NCI-H748 treated with DMSO at 0.1 percent for 48 hours (cell line): ENCODE results near the gene ARHGEF2.

Experiments
- DNase-seq: peaks from one replicate; lab custom pipeline; 2025; lab: John Stamatoyannopoulos, UW

Gene ARHGEF2

DNA sequence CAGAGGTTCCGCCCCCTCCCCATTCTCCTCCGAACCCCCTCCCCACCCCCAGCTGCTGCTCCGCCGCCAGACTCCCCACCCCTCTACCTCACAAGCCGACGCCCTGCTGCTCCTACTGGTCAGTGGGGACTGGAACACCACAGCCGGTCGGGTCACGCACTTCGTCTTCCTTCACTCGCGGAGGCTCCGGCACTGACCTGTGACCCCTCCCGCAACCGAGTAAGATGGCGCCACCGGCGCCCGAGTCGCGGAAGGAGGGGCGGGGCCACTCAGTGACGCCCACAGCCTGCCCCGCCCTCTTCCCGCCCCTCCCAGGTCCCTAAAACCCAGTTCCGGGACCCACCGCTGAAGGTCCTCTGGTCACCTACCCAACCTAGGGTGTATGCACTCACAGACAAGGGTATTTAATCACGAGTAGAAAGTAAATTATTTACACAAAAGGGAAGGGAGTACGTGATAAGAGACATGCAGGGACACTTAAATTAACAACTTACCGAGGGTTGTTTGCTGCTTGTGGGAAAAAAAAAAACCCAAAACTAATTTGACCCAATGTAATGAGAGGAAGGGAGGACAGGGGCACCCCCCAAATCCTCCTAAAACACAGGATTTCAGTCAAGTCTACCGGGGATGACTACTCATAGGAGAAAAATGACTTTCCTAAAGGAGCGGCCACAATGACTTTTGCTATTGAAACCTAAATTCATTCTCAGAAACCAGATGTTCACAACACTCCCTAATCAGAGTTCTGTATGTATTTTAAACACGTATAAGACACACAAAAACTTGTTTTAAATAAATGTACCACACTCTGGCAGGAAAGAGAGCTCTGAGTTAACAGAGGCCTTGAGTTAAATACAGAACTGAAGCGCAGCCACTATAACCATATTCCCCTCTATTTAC, 66.9 kb downstream of the ARHGEF2 start, which contains the start of gene RIT1:
Gene RIT1, minus strand, starts transcription at position 194 of the 900 bp plus-strand sequence. CDS start 588 bp downstream, outside the sequence.
- DNase-seq = peak; percentile 74

- DNase-seq = peak; percentile 18
Observed at GRCh38 chr1:155910621-155911121, 67.7 kb downstream of the ARHGEF2 start.

DNA sequence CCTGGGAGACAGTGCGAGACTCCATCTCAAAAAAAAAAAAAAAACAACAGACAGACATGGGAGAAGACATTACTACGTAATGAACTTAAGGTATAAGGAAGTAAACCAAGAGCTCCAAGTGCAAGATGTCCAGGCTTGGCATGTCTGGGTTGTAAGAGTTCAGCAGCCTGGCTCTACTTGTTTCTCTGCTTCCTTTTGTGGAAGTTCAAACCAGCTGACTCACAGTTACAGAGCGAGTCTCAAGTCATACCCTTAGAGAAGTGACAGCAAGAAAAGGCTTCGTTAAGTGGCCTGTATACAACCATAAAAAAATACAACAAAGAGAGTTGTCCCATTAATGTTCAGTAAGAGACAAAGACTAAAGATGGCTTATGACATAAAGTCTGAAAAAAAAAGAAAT, 68.5 kb downstream of the ARHGEF2 start:
- DNase-seq = no peak

GRCh38 chr1:155904261-155904660, 74.1 kb downstream of the ARHGEF2 start:
- no peak for DNase-seq

DNA sequence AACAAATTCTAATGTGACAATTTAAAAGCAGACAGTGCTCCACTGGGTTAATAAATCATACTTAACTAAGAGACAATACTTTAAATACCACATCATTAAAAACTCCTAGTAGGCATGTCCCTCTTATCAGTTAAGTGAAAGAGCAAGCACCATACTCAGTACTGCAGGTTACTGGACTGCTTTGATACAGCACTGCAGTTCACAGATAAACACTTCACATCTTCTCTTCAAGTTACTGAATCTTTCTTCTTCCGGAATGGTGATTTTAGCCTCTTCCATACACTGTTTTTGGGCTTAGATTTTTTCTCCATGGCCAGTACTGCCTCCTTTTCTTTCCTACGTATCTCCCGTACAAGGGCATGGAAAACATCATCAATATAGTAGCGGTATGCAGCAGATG, 78.2 kb downstream of the ARHGEF2 start:
- no peak for DNase-seq

DNA sequence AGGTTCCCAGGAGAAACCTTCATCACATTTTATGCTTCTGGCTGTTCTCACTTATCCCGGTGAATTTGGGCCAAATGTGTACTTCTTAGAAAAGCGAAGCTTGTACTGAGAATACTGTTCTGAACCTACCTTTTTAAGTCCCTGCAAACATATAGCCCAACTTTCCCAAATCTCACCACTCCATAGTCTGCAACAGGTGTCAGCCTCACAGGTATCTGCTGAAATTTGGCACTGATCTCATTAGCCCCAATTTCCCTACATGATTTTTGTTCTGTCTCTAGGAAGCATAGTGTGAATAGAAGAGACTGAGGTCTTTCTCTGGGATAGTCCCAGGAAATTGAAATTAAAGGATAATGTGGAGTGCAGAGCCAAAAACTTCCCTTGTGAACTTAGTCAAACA, 78.7 kb downstream of the ARHGEF2 start:
- no peak for DNase-seq

DNA sequence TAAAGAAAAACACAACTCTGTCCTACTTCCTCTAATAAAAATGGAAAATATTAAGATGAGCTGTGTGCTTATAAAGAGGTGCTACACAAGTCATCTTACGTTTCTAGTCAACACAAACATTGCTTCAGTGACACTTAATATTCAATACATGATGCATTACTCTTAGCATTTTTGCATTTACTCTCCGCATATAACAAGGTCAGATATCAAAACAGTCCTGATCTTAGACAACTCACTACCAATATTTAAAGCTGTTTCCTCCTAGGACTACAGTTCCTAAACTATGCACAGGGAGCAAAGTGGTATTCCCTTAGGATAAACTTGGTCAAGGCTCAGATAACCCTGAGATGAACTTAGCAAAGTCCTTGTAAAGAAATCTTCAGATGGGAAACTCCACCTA, 79.5 kb downstream of the ARHGEF2 start:
- DNase-seq = no peak

DNA sequence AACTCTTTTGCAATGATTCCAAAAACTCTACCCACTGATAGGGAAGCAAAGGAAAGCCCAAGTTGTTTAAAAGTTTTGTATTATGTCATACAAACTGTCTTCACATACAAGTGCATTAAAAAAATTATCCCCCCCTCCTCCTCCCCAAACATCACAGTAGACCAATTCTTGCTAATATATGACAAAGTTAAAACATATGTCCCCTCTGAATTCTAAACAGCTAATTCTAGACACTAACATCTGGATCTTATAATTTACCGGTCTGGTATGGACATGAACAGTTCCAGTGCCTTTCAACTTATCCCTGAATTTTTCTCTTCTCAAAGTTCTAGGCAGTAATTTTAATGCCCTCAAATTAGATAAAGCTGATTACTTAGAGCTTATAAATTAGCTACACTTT, 80.6 kb downstream of the ARHGEF2 start:
- DNase-seq = no peak
